GF-D8 (cell line): ENCODE results near the gene SYT3.
"Not testable (repeated sequence)": the region's sequence is repeated elsewhere in the genome, so short reads cannot be mapped to it uniquely, and the experiment has no call there.

ENCODE experiments used
- DNase-seq: peaks from one replicate; lab custom pipeline; 2025; lab: John Stamatoyannopoulos, UW

Gene SYT3

DNA sequence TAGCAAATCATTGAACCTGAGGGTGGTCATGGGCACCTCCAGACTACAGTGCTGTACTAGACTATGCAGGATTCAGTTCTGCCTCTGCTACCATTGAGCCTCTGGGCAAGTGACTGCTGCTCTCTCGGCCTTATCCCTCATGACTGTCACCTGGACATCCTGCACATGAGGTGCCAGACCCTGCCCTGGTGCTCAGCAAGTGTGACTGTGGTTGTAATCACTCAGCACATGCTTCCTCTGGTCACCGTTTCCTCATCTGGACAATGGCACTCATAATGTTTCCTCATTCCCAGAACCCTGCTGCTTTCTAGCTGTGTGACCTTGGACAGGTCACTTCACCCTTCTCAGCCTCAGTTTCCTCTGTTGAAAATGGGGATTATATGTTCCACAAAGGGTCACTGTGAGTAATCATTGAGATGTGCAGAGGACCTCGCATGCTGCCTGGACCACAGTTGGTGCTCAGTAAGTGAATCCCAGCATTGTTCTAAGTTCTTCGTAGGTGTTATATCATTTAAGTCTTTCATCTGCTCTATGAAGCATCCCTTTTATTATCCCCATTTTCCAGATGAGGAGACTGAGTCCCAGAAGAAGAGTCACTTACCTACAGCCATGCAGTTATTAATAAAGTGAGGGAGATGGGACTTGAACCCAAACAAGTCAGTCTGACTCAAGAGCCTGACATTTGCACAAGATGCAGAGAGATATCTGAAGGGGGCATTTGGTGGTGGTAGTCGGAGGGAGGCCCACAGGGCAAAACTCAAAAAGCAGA, 3.2 kb downstream of the SYT3 start:
- DNase-seq, result no peak

DNA sequence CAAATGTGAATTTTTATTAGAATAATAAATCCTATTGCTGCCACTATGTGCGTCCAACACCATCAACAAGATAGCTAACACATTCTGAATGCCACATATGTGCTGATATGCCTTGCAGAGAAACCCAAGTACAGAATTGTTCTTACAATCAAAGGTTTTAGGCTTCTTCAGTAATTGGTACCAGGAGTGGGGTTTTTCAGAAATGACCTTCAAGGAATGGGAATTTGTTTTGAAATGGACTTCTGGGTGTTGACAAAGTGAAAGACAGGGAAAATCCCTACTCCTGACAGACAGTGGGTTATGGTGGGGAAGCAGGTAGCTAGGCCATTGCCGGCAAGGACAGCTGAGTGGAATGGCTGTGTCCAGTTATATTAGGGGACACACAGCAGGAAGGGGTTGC, 5.7 kb downstream of the SYT3 start:
- no peak for DNase-seq

DNA sequence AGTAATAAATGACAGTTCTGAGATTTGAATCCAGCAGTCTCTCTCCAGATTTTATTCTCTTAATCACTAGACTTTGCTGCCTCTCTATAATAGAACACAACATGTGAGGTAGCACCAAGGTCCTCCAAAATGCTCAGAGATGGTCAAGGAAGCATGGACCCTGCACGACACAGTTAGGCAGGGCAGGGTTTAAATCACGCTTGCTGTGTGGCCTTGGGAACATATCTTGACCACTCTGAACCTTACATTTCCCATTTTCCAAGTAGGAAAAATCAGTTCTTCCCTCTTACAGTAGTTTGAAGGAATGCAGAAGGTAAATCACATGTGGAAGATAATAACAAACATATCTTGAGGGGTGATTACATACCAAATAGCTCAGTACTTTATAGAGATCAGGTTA, 6.3 kb downstream of the SYT3 start:
- DNase-seq, result no peak

DNA sequence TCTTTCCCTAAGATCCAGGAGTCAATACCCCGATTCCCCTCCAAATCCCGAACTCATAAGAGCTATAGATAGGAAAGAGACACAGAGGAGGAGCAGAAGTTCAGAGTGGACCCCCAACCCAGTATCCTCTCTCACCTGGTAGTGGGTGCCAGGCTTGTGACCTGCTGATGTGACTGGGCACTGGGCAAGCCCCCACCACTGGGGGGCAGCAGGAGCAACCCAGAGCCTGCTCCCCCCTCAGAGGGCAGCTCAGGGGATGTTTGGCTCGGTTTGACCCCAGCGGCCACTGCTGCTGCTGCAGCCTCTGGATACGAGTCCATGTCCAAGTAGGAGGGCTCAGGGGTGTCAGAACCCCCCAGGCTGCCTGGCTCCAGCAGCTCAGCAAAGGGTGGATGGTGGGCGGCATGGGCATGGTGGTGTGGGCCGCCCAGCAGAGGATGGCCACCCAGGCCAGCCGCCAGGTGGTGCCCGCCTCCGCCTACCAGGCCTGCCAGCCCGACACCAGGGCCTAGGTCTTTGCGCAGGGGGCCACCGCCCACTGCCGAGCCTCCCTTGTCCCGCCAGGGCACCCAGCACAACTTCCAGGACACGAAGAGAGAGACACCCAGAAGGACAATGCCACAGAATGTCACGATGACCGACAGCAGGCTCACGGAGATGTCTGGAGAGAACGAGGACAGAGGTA, 7.4 kb downstream of the SYT3 start:
- DNase-seq, result no peak

DNA sequence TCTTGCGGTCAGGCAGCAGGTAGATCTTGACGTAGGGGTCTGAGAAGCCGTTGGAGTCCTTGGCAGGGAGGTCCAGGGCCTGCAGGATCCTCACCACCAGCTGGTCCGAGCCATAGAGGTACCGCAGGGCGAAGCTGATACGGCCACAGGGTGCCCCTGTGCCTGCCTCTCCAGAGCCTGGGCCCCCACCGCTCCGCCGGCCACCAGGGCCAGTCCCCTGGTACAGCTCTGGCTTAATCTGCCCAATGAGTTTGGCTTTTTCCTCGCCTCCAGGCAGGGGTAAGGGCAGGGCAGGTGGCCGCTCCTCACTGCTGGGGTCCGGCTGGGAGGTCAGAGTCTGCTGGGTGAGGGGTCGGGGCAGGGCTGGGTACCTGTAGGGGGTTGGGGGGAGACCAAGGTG, 9.9 kb downstream of the SYT3 start:
- no peak for DNase-seq

DNA sequence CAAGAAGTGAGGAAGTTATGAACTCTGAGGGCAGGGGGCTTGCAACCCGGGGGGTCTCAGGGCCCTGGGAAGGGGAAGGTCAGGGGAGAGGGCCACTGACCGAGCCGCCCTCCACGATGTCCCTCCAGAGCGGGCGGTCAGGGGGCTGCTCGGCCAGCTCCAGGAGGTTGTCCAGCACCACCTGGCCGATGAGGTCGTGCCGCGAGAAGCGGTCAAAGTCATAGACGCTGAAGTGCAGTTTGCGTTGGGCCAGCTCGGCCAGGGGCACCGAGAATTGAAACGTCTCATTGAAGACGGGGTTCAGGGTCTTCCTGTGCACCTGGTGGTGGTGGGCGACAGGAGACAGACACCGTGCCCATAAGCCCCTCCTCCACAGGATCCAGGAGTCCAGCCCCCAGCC, 10.5 kb downstream of the SYT3 start:
- no peak for DNase-seq

DNA sequence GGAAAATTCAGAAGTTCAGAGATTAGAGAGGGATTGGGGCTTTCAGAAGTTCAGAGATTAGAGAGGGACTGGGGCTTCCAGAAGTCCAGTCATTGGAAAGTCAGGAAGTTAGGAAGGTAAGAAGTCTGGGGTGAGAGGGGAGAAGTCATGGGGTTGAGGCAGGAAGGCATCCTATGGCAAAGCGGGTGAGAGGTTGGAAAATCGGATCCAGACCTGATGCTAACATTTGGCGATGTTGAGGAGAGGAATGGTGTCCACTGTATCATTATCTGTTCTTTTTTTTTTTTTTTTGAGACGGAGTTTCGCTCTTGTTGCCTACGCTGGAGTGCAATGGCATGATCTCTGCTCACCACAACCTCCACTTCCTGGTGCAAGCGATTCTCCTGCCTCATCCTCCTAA, 11.1 kb downstream of the SYT3 start:
- DNase-seq, result no peak

DNA sequence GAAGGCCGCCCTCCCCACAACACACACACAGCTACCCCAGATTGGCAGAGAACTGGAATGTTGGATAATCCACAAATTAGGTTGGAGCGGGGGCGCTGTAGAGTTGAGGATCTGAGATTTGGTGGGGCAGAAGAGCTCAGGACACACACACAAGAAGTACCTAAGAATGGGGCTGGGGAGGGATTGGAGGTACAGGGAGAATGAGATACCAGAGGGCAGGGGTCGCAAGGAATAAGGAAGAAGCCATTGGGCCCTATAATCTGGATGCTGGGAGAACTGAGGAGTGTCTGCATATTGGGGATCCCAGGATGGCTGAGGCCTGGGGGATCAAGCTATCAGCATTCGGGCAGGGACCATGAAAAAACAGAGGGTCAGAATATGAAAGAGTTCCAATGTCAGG, 11.5 kb downstream of the SYT3 start:
- DNase-seq, result no peak

DNA sequence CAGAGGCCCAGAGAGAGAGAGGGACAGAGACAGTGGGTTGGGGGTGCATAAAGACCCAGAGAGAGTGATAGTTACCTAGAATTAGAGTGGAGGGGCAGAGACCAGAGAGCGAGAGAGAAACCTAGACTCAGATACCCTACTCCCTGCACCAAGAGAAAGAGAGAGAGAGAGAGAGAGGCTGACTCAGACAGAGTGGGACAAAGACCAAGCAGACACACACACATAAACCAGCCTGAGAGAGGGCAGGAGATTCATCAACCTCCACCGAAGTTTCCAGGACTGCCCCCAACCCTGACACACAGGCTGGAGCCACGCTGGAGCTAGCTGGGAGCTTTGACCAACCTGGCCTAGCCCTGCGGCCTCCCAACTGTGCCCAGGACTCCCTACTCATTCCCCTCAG, 12.9 kb downstream of the SYT3 start:
- DNase-seq, result no peak

DNA sequence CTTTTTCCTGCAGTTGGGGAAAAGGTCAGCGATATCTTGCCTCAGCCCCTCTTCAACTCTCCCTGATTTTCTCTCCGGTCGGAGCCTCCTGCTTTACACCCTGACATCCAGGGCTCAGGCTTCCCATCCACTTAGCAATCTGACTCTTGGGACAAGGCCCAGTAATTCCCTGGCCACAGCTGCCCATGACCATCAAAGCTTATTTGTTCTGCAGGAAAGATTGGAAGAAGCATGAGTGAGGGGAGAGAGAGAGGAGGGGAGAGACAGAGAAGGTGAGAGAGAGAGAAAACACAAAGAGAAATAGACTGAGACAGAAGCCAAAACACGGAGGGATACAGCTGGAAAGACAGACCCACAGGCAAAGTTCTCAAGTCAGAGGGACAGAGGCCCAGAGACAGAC, 13.7 kb downstream of the SYT3 start:
- DNase-seq, result no peak

DNA sequence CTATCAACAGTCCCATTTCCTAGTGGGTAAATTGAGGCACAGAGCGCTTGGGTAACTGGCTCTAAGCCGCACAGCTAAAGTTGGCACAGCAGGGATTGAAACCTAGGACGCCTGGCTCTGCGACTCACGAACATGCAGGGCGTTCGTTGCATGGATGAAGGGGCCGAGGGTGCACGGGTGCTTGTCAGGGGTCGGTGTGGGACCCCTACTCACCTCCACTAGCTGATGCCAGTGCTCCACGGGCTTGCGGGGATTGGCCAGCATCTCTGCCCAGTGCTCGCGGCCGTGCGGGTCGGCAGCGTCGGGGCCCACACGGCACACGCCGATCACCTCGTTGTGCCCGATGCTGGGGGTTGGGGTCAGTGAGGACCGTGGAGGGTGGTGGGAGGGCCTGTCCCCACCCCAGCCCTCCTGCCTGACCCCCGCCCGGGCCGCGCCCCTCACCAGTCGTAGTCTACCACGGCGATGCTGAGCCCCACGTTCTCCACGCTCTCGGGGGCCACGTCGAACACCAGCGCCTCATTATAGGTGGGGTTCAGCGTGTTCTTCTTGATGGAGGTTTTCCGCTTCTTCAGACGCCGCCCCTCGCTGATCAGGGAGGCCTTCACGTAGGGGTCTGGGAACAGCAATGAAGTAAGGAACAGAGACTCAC, 14.6 kb downstream of the SYT3 start:
- no peak for DNase-seq

DNA sequence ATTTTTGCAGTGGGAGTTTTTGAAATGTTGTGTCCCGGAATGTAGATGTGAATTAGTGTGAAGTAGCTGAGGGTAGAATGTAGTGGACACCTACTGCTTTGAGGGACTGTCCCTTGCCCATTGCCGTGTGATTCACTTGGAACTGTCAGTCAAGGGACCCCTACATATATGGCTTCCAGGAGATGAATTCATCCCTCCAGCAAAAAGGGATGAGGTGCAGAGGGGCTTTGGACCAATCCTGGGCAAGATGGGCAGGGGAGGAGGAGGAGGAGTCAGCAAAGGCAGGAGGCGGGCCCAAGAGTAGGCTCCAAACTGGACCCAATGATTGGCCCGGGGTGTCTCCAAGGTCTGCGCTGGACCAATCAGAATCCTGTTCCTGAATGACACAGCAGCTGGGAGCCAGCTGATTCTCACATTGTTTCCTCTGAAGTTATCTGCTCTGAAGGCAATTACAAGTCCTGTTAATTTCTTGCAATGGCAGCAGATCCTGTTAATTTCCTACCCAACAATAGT, 19.2 kb downstream of the SYT3 start:
- DNase-seq, result not testable (repeated sequence)

DNA sequence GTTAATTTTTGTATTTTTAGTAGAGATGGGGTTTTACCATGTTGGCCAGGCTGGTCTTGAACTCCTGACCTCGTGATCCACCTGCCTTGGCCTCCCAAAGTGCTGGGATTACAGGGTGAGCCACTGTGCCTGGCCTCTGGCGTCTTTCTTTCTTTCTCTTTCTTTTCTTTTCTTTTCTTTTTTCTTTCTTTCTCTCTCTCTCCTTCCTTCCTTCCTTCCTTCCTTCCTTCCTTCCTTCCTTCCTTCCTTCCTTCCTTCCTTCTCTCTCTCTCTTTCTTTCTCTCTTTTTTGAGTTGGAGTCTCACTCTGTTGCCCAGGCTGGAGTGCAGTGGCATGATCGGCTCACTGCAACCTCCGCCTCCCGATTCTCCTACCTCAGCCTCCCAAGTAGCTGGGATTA, 20.5 kb downstream of the SYT3 start:
- DNase-seq, result not testable (repeated sequence)

DNA sequence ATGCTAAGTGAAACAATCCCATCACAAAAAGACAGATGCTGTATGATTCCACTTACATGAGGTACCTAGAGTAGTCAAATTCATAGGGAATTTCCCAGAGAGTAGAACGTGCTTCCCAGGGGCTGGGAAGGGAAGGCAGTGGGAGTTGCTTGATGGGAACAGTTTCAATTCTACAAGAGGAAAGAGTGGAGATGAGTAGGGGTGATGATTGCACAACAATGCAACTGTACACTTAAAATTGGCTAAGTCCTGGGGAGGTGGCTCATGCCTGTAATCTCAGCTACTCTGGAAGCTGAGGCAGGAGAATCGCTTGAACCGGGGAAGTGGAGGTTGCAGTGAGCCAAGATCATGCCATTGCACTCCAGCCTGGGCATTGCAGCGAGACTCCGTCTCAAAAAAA, 21.3 kb downstream of the SYT3 start:
- DNase-seq, result not testable (repeated sequence)

DNA sequence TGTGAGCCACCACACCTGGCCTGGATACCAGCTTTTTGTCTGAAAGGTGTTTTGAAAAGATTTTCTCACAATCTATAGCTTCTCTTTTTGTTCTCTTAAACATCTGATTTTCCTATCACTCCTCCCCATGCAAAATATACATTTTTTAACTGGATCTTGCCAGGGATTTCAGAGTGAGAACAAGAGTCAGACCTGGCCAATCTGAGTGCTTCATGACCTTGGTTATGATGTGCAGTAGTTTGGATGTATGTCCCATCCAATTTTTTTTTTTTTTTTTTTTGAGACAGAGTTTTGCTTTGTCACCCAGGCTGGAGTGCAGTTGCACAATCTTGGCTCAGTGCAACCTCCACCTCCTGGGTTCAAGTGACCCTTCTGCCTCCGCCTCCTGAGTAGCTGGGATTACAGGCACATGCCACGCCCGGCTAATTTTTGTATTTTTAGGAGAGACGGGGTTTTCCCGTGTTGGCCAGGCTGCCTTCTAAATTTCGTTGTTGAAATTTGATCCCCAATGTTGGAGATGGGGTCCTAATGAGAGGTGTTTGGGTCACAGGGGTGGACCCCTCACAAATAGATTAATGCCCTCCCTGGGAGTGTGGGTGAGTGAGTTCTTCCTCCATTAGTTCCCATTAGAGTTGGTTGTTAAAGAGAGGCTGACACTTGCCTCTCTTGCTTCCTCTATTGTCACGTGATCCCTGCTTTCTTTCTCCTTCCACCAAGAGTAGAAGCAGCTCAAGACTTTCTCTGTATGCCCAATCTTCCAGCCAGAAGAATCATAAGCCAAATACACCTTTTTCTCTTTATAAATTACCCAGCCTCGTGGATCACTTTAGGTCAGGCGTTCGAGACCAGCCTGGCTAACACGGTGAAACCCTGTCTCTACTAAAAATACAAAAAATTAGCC, 26.9 kb downstream of the SYT3 start:
- not testable (repeated sequence) for DNase-seq

DNA sequence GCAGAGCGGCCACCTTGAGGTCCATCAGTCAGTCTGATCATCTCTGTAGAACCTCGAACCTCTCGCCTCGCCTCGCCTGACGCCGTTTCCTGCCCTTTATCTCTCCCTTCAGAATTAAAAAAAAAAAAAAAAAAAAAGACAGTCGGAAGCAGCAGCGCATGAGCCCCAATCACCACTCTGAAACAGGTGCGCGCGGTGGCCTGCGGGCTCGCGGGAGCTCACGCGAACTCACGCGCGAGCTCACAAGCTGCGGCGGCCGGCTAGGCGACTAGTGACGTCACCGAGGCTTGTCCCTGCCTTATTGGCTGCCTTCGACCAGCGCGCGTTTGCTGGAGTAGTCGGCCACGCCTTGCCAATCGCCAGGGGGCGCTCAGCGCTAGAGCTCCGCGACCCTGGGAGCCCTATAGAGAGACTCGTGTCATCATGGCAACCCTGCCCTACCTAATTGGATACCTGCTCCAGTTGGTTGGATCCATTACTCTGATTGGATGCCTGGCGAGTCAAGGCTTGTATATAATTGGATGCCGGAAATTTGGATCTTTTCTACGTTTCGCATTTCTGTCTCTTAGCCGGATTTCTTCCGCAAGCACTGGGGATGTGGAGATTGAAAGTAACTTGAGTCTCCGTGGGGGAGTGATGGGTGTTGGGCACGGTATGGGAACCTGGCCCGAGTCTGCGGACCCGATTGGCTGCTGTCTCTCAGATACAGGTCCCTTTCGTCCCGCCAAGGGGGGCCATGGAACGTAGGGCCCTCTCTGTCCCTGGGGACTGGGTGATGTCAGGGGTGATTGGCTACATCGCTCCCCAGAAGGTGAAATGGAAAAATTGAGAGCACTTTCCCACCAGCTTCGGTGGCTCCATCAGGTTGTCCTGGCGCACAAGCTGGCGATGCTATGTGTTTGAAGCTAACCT, 31.6 kb downstream of the SYT3 start:
- peak; percentile 39 for DNase-seq

DNA sequence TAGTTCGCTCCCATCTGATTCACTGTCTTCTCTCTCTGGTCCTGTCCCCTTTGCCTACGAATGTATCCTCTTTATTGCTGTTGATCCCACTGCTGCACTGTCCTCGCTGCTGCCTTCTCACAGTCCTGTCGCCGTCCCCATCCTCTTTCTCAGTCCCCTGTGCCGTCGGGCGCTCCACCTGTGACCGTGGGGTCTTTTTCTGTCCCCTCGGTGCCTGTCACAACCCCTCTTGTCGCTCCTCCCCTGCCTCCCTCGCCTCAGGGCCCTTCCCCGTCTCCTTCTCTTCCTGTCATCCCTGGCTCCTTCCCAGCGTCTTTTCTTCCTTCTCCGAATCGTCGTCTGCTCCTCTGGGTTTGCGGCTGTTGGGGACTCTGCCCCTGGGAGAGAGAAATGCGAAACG, 32.3 kb downstream of the SYT3 start:
- DNase-seq, result no peak

DNA sequence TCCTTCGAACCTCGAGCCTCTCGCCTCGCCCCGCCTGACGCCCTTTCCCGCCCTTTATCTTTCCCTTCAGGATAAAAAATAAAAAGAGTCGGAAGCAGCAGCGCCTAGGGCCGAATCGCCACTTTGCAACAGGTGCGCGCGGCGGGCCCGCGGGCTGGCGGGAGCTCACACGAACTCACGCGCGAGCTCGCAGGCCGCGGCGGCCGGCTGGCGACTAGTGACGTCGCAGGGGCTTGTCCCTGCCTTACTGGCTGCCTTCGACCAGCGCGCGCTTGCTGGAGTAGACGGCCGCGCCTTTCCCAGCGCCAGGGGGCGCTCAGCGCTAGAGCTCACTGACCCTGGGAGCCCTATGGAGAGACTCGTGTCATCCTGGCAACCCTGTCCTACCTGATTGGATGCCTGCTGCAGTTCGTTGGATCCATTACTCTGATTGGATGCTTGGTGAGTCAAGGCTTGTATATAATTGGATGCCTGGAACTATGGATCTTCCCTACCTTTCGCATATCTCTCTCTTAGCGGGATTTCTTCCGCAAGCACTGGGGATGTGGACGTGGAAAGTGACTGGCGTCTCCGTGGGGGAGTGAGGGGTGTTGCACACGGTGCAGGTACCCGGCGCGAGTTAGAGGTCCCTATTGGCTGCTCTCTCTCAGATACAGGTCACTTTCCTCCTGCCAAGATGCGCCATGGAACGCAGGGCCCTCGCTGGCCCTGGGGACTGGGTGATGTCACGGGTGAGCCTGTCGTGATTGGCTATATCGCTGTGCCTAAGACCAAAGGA, 33.4 kb downstream of the SYT3 start:
- DNase-seq, result not testable (repeated sequence)

DNA sequence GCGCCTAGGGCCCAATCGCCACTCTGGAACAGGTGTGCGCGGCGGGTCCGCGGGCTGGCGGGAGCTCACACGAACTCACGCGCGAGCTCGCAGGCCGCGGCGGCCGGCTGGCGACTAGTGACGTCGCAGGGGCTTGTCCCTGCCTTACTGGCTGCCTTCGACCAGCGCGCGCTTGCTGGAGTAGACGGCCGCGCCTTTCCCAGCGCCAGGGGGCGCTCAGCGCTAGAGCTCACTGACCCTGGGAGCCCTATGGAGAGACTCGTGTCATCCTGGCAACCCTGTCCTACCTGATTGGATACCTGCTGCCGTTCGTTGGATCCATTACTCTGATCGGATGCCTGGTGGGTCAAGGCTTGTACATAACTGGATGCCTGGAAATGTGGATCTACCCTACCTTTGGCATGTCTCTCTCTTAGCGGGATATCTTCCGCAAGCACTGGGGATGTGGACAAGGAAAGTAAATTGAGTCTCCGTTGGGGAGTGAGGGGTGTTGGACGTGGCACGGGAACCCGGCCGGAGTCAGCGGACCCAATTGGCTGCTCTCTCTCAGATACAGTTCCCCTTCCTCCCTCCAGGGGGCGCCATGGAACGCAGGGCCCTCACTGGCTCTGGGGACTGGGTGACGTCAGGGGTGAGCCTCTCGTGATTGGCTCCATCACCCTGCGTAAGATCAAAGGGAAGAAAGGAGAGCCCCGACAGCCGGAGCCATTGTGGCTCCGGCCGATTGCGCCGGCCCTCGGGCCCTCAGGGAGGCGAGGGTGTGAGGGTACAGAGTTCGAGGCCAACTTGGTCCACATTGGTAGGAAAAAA, 35.2 kb downstream of the SYT3 start:
- not testable (repeated sequence) for DNase-seq
